ENCODE results near the gene BTN2A1. TPM values are rescaled to one million over a fixed set of nuclear protein-coding genes. Genes with fewer than 3 reads are reported as not detected.

The BTN2A1 gene
- polyA plus RNA-seq, 1 donor = 26.9 TPM

DNA sequence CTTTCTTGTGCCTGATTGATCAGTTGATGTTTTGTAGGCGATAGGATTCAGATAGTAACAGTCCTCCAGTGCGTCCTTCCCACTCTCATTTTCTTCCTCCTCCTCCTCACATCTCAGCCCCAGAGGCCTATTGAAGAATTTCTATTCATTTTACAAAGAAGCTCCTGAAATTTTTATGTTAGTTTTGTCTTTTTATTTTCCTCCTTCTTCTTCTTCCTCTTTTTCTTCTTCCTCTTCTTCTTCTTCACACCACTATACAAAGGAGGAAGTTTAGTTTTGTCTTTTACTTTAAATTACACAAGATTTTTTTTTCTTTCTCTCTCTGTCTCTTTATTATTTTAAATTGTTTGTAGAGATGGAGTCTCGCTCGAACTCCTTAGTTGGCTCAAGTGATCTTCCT is 19.1 kb downstream of the BTN2A1 start:
- Histone ChIP-seq H3K4me1 (ENCODE audit: control insufficient read depth, insufficient read depth, low read length) (peaks cover 30% of the 10 kb centered on the region), H3K9me3 (ENCODE audit: control insufficient read depth, low read depth, low read length) (no peaks in the 10 kb centered on the region), H3K36me3 (ENCODE audit: control insufficient read depth, insufficient read depth, low read length) (no peaks in the 10 kb centered on the region), H3K27ac (ENCODE audit: low read length) (no peak overlapping the region), H3K4me3 (ENCODE audit: low read length) (no peak overlapping the region), H3K27me3 (ENCODE audit: control insufficient read depth, insufficient read depth, low read length) (no peaks in the 10 kb centered on the region)
- 100% methylated on average over 1 of the region's 4 CpGs for WGBS (ENCODE audit: insufficient coverage, low lambda C conversion rate)
- no peak for DNase-seq

DNA sequence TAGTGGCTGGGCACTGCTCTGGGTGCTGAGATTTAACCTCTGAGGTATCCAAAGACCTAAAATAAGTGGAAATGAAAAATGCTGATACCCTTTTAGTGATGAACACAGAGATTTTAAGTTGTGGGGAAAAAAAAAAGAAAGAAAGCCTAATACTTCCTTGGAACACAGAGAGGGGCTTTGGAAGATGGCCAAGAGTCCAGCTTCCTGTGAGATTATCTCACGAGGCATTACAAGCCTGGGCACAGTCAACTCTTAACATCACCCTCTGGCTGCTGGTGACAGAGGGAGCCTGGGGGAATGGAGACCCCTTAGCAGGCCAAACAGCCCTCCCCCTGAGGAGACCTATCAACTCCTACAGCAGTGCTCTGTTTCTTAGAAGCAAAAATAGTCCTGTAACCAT is 19.7 kb downstream of the BTN2A1 start:
- Histone ChIP-seq H3K4me1 (ENCODE audit: control insufficient read depth, insufficient read depth, low read length) (peaks cover 30% of the 10 kb centered on the region), H3K27ac (ENCODE audit: low read length) (no peak overlapping the region), H3K27me3 (ENCODE audit: control insufficient read depth, insufficient read depth, low read length) (no peaks in the 10 kb centered on the region), H3K9me3 (ENCODE audit: control insufficient read depth, low read depth, low read length) (no peaks in the 10 kb centered on the region), H3K4me3 (ENCODE audit: low read length) (no peak overlapping the region), H3K36me3 (ENCODE audit: control insufficient read depth, insufficient read depth, low read length) (no peaks in the 10 kb centered on the region)
- WGBS (ENCODE audit: insufficient coverage, low lambda C conversion rate) = no CpG with 5 or more reads among the region's 1 CpG
- DNase-seq = no peak

- WGBS (ENCODE audit: insufficient coverage, low lambda C conversion rate) = no CpG with 5 or more reads among the region's 2 CpGs
- DNase-seq = peak in 1 of 2 donors; percentile 36
- Histone ChIP-seq H3K4me3 (ENCODE audit: low read length) (no peak overlapping the region), H3K4me1 (ENCODE audit: control insufficient read depth, insufficient read depth, low read length) (peaks cover 30% of the 10 kb centered on the region), H3K27me3 (ENCODE audit: control insufficient read depth, insufficient read depth, low read length) (no peaks in the 10 kb centered on the region), H3K36me3 (ENCODE audit: control insufficient read depth, insufficient read depth, low read length) (no peaks in the 10 kb centered on the region), H3K27ac (ENCODE audit: low read length) (no peak overlapping the region), H3K9me3 (ENCODE audit: control insufficient read depth, low read depth, low read length) (no peaks in the 10 kb centered on the region)
These were observed 20.6 kb downstream of the BTN2A1 start for GRCh38 chr6:26478100-26478984.

DNA sequence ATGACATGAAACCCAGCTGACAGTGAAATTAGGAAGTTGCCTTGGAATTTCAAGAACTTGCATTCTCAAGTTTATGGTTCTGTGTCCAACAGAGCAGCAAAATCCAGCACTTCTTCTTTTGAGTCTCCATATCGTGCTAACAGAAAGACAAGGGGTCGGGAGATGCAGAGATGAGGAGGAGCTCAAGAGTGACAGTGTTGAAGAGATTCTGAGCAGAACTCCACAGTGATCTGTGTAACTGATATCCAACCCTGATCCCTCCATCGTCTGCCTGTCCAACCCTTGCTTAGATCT is 21.2 kb downstream of the BTN2A1 start:
- no CpG with 5 or more reads among the region's 3 CpGs for WGBS (ENCODE audit: insufficient coverage, low lambda C conversion rate)

GRCh38 chr6:26482338-26482737 is 24.6 kb downstream of the BTN2A1 start:
- no CpG with 5 or more reads among the region's 4 CpGs for WGBS (ENCODE audit: insufficient coverage, low lambda C conversion rate)
- H3K4me3 ChIP-seq (ENCODE audit: low read length) = no peak overlapping the region
- H3K9me3 ChIP-seq (ENCODE audit: control insufficient read depth, low read depth, low read length) = no peaks in the 10 kb centered on the region

More for the DNA sequence above, 21.2 kb downstream of the BTN2A1 start:
- H3K36me3 ChIP-seq (ENCODE audit: control insufficient read depth, insufficient read depth, low read length) = no peaks in the 10 kb centered on the region
- DNase-seq = no peak
- no peaks in the 10 kb centered on the region for H3K9me3 ChIP-seq (ENCODE audit: control insufficient read depth, low read depth, low read length)
- peaks cover 30% of the 10 kb centered on the region for H3K4me1 ChIP-seq (ENCODE audit: control insufficient read depth, insufficient read depth, low read length)
- no peak overlapping the region for H3K4me3 ChIP-seq (ENCODE audit: low read length)
- H3K27me3 ChIP-seq (ENCODE audit: control insufficient read depth, insufficient read depth, low read length) = no peaks in the 10 kb centered on the region
- no peak overlapping the region for H3K27ac ChIP-seq (ENCODE audit: low read length)

GRCh38 chr6:26483727-26484126 is 26.0 kb downstream of the BTN2A1 start:
- WGBS (ENCODE audit: insufficient coverage, low lambda C conversion rate) = no CpG with 5 or more reads among the region's 3 CpGs
- no peak for DNase-seq
- Histone ChIP-seq H3K4me3 (ENCODE audit: low read length) (no peak overlapping the region), H3K27ac (ENCODE audit: low read length) (no peak overlapping the region), H3K36me3 (ENCODE audit: control insufficient read depth, insufficient read depth, low read length) (no peaks in the 10 kb centered on the region), H3K4me1 (ENCODE audit: control insufficient read depth, insufficient read depth, low read length) (peaks cover 17% of the 10 kb centered on the region), H3K9me3 (ENCODE audit: control insufficient read depth, low read depth, low read length) (peaks cover 3% of the 10 kb centered on the region), H3K27me3 (ENCODE audit: control insufficient read depth, insufficient read depth, low read length) (no peaks in the 10 kb centered on the region)

More at GRCh38 chr6:26482338-26482737, 24.6 kb downstream of the BTN2A1 start:
- H3K27me3 ChIP-seq (ENCODE audit: control insufficient read depth, insufficient read depth, low read length) = no peaks in the 10 kb centered on the region
- DNase-seq = no peak
- peaks cover 22% of the 10 kb centered on the region for H3K4me1 ChIP-seq (ENCODE audit: control insufficient read depth, insufficient read depth, low read length)
- H3K27ac ChIP-seq (ENCODE audit: low read length) = no peak overlapping the region
- H3K36me3 ChIP-seq (ENCODE audit: control insufficient read depth, insufficient read depth, low read length) = no peaks in the 10 kb centered on the region

- DNase-seq = peak in 1 of 2 donors; percentile 46
- Histone ChIP-seq H3K4me1 (ENCODE audit: control insufficient read depth, insufficient read depth, low read length) (peaks cover 17% of the 10 kb centered on the region), H3K36me3 (ENCODE audit: control insufficient read depth, insufficient read depth, low read length) (no peaks in the 10 kb centered on the region), H3K27ac (ENCODE audit: low read length) (no peak overlapping the region), H3K9me3 (ENCODE audit: control insufficient read depth, low read depth, low read length) (peaks cover 3% of the 10 kb centered on the region), H3K27me3 (ENCODE audit: control insufficient read depth, insufficient read depth, low read length) (no peaks in the 10 kb centered on the region), H3K4me3 (ENCODE audit: low read length) (no peak overlapping the region)
- WGBS (ENCODE audit: insufficient coverage, low lambda C conversion rate) = 52% methylated on average over 2 of the region's 2 CpGs
These were observed 26.4 kb downstream of the BTN2A1 start for GRCh38 chr6:26484161-26484560.

DNA sequence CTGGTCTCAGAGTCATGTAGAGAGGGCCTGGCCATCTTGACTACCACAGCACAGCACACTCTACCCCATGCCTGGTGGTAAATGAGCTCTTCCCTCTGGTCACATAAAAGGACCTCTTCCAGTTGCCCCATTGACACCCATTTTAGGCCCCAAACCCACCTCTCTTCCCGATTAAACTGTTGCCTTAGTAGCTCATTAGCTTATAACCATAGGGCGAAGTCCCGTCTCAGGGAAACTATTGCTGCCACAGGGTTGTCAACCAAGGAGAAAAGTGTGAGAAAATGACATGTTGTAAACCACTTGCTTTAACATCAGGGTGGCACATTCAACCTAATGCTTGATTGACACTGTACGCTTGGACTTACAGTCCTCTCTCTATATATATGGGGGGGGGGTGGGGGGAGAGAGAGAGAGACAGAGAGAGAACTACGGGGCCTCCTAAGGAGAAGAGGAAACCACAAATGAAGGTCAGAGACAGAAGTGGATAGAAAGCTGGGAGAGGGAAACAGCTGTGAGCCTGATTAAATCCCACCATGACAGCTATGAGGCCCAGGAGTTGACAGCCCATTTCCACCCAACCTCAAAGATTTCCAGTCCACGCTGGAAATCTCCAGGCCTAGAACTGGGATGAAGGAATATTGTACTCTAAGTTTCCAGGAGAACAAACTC is 27.5 kb downstream of the BTN2A1 start:
- H3K27me3 ChIP-seq (ENCODE audit: control insufficient read depth, insufficient read depth, low read length) = no peaks in the 10 kb centered on the region
- no peak overlapping the region for H3K4me3 ChIP-seq (ENCODE audit: low read length)
- H3K4me1 ChIP-seq (ENCODE audit: control insufficient read depth, insufficient read depth, low read length) = peaks cover 22% of the 10 kb centered on the region
- peak; percentile 64 to 78 for DNase-seq
- H3K36me3 ChIP-seq (ENCODE audit: control insufficient read depth, insufficient read depth, low read length) = no peaks in the 10 kb centered on the region
- H3K9me3 ChIP-seq (ENCODE audit: control insufficient read depth, low read depth, low read length) = peaks cover 3% of the 10 kb centered on the region
- peak overlapping the region; percentile 70 for H3K27ac ChIP-seq (ENCODE audit: low read length)
- WGBS (ENCODE audit: insufficient coverage, low lambda C conversion rate) = 75% methylated on average over 1 of the region's 6 CpGs

- WGBS (ENCODE audit: insufficient coverage, low lambda C conversion rate) = no CpG with 5 or more reads among the region's 5 CpGs
- Histone ChIP-seq H3K27ac (ENCODE audit: low read length) (no peak overlapping the region), H3K36me3 (ENCODE audit: control insufficient read depth, insufficient read depth, low read length) (no peaks in the 10 kb centered on the region), H3K4me1 (ENCODE audit: control insufficient read depth, insufficient read depth, low read length) (peaks cover 22% of the 10 kb centered on the region), H3K27me3 (ENCODE audit: control insufficient read depth, insufficient read depth, low read length) (no peaks in the 10 kb centered on the region), H3K4me3 (ENCODE audit: low read length) (no peak overlapping the region), H3K9me3 (ENCODE audit: control insufficient read depth, low read depth, low read length) (peaks cover 3% of the 10 kb centered on the region)
- no peak for DNase-seq
These were observed 28.6 kb downstream of the BTN2A1 start for GRCh38 chr6:26486358-26486757.

GRCh38 chr6:26487466-26487865 is 29.7 kb downstream of the BTN2A1 start:
- no peaks in the 10 kb centered on the region for H3K36me3 ChIP-seq (ENCODE audit: control insufficient read depth, insufficient read depth, low read length)
- WGBS (ENCODE audit: insufficient coverage, low lambda C conversion rate) = no CpG with 5 or more reads among the region's 1 CpG
- H3K4me3 ChIP-seq (ENCODE audit: low read length) = no peak overlapping the region
- H3K4me1 ChIP-seq (ENCODE audit: control insufficient read depth, insufficient read depth, low read length) = peaks cover 22% of the 10 kb centered on the region
- H3K27me3 ChIP-seq (ENCODE audit: control insufficient read depth, insufficient read depth, low read length) = no peaks in the 10 kb centered on the region
- DNase-seq = no peak
- H3K9me3 ChIP-seq (ENCODE audit: control insufficient read depth, low read depth, low read length) = peaks cover 3% of the 10 kb centered on the region
- no peak overlapping the region for H3K27ac ChIP-seq (ENCODE audit: low read length)

All from large intestine (tissue), 3 donors.